Forelimb muscle (tissue), 1 donor: ENCODE results near the gene LRFN5. TPM values are rescaled to one million over a fixed set of nuclear protein-coding genes. Genes with fewer than 3 reads are reported as not detected.
"Not testable (repeated sequence)": the region's sequence is repeated elsewhere in the genome, so short reads cannot be mapped to it uniquely, and the experiment has no call there.

Experiments used
- DNase-seq: peaks from one replicate; pipeline ENCODE4 v3.0.0-alpha.2; 2013; ENCODE audit warnings: low read depth
- polyA plus RNA-seq: library from polyadenylated mRNA; unstranded; fragments of 120-200 nt; gene quantifications from one replicate; pipeline ENCODE4 v1.2.1, GENCODE V29; 2013; ENCODE audit not compliant: insufficient read length

The LRFN5 gene
- polyA plus RNA-seq, 1 donor, result 7.0 TPM

GRCh38 chr14:41899416-41899815, 292.7 kb downstream of the LRFN5 start:
- peak; percentile 20 for DNase-seq

- no peak for DNase-seq
These were observed 294.0 kb downstream of the LRFN5 start for GRCh38 chr14:41900644-41901043.

DNA sequence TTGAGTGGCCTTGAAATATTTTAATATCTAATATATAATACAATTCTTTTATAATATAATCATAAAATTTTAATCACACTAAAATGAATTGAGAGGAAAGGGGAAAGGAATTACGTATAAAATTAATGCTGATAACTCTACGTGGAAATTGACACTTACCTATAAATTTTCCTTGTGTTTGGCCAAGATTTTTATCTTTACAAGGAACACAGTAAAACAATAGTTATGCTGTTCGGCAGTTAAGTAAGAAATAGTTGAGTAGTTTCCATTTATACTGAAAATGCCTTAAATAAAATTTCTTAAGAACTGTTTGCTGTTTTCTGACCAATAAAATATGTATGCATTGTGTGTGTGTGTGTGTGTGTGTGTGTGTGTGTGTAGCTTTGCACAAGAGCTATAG, 294.4 kb downstream of the LRFN5 start:
- no peak for DNase-seq

DNA sequence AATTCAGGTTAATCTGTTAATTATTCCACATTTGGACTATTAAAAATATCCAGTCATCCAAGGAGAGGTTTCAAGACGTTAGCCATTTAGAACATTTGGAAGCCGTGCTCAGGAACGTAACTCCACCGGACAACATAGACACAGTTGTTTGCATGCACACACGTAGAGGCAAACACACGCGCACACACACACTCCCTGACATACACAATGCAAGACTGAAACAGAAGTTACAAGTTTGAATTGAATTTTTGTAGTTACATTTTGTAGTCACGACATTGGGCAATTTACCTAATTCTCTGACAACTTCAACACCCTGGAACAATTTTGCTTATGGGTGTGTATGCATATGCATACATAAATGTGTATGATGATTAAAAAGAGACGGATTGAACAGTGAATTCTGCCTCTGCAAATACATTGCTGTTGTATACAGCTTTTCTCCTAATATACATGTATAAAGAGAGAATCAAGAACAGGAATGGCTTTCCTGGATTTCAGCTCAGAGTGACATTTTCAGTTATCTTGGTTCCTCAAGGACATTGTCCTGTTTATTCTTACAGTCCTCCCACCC, 298.8 kb downstream of the LRFN5 start:
- no peak for DNase-seq

DNA sequence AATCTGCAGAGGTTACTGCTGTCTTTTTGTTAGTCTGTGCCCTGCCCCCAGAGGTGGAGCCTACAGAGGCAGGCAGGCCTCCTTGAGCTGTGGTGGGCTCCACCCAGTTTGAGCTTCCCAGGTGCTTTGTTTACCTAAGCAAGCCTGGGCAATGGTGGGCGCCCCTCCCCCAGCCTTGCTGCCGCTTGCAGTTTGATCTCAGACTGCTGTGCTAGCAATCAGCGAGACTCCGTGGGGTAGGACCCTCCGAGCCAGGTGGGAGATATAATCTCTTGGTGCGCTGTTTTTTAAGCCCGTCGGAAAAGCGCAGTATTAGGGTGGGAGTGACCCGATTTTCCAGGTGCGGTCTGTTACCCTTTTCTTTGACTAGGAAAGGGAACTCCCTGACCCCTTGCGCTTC, 304.5 kb downstream of the LRFN5 start:
- not testable (repeated sequence) for DNase-seq

DNA sequence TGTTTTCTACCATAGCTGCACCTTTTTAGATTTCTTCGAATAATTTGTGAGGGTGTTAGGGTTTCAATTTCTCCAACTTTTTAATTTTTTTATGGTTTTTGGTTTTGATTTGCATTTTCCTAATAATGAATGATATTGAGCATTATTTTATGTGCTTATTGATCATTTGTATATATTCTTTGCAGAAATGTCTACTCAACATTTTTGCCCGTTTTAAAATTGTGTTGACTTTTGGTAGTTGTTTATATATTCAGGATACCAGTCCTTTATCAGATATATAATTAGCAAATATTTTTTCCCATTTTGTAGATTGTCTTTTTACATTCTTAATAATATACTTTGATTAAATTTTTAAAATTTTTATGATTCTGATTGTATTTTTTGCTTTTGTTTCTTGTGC, 306.7 kb downstream of the LRFN5 start:
- no peak for DNase-seq

GRCh38 chr14:41915732-41916131, 309.1 kb downstream of the LRFN5 start:
- no peak for DNase-seq

DNA sequence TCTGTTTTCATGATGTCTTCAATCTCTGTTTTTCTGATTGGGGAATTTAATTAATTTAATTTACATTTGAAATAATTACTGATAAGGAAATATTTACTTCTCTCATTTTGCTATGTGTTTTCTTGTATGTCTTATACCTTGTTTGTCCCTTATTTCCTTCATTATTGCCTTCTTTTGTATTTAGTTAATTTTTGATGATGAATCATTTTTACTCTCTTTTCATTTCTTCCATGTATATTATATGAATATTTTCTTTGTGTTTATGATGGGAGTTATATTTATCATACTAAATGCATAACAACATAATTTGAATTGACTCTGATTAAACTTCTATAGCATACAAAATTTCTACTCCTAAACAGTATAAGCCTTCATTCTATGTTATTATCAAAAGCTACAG, 309.6 kb downstream of the LRFN5 start:
- no peak for DNase-seq

DNA sequence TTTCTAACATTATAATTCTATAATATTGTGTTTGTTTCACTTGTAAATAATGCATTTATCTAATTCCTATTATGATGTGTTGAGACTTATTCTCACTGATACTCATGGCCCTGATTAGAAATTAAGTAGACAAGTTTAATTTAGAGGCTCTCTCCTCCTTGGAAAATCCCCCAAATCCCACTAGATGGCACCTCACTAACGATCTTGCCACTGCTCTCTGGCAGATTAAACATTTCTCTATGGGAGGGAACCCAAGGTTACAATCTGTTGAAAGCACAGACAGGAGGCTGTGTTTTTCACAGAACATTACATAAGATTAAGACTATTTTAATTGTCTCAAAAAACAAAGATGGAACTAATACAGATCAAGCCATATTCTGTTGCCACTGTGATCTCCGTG, 318.7 kb downstream of the LRFN5 start:
- no peak for DNase-seq

GRCh38 chr14:41950428-41951151, 343.9 kb downstream of the LRFN5 start:
- peak; percentile 88 for DNase-seq
